HG02610 (cell line): Measurements from ENCODE around the gene OTUD5.

ENCODE experiments used
- ATAC-seq: cut with Tn5 transposase; IDR thresholded peaks from one replicate; pipeline ENCODE4 v1.9.1; 2021; ENCODE audit warnings: mild to moderate bottlenecking, moderate library complexity; ENCODE audit not compliant: unreplicated experiment

Gene OTUD5

GRCh38 chrX:48913605-48914366 lies 43.6 kb downstream of the OTUD5 start:
- ATAC-seq: no peak

- ATAC-seq: peak; percentile 71
These were observed 45.8 kb downstream of the OTUD5 start, which contains the start of gene SLC35A2 for GRCh38 chrX:48911412-48912182. SLC35A2 (minus strand) TSS chrX:48911646; CDS start chrX:48911636, 10 bp downstream.

GRCh38 chrX:48910926-48911411 lies 46.4 kb downstream of the OTUD5 start:
- peak; percentile 8 for ATAC-seq

- ATAC-seq: no peak
These were observed 47.6 kb downstream of the OTUD5 start for GRCh38 chrX:48909703-48910294.

GRCh38 chrX:48908600-48908999 lies 48.8 kb downstream of the OTUD5 start:
- ATAC-seq: no peak

GRCh38 chrX:48905090-48905790 lies 52.2 kb downstream of the OTUD5 start:
- ATAC-seq: no peak

GRCh38 chrX:48904626-48905025 lies 52.8 kb downstream of the OTUD5 start:
- no peak for ATAC-seq

- no peak for ATAC-seq
These were observed 53.2 kb downstream of the OTUD5 start for GRCh38 chrX:48904180-48904579.

- ATAC-seq: no peak
These were observed 54.1 kb downstream of the OTUD5 start for GRCh38 chrX:48903290-48903689.

- no peak for ATAC-seq
These were observed 54.6 kb downstream of the OTUD5 start for GRCh38 chrX:48902776-48903175.

- no peak for ATAC-seq
These were observed 55.3 kb downstream of the OTUD5 start for GRCh38 chrX:48902135-48902534.

- ATAC-seq: no peak
These were observed 56.3 kb downstream of the OTUD5 start for GRCh38 chrX:48901069-48901468.

GRCh38 chrX:48899078-48899410 lies 58.4 kb downstream of the OTUD5 start:
- no peak for ATAC-seq

GRCh38 chrX:48897625-48898306 lies 59.6 kb downstream of the OTUD5 start, which contains the start of the genes PQBP1 and TIMM17B:
PQBP1 (plus strand) TSS chrX:48897930; CDS start chrX:48898510, 580 bp downstream.
TIMM17B (minus strand) TSS chrX:48897768; CDS start chrX:48897749, 19 bp downstream.
- ATAC-seq: peak; percentile 92

- peak; percentile 13 for ATAC-seq
These were observed 60.2 kb downstream of the OTUD5 start for GRCh38 chrX:48897157-48897624.

GRCh38 chrX:48896611-48897011 lies 60.8 kb downstream of the OTUD5 start:
- no peak for ATAC-seq

GRCh38 chrX:48894891-48895290 lies 62.5 kb downstream of the OTUD5 start:
- no peak for ATAC-seq

GRCh38 chrX:48893556-48894348 lies 63.7 kb downstream of the OTUD5 start:
- no peak for ATAC-seq

GRCh38 chrX:48892896-48893295 lies 64.5 kb downstream of the OTUD5 start:
- no peak for ATAC-seq
